ENCODE measurements around the gene TTBK2. TPM values are rescaled to one million over a fixed set of nuclear protein-coding genes. Genes with fewer than 3 reads are reported as not detected.

Gene TTBK2
- total RNA-seq, 1 experiment from 2014 or later: 17.2 TPM

DNA sequence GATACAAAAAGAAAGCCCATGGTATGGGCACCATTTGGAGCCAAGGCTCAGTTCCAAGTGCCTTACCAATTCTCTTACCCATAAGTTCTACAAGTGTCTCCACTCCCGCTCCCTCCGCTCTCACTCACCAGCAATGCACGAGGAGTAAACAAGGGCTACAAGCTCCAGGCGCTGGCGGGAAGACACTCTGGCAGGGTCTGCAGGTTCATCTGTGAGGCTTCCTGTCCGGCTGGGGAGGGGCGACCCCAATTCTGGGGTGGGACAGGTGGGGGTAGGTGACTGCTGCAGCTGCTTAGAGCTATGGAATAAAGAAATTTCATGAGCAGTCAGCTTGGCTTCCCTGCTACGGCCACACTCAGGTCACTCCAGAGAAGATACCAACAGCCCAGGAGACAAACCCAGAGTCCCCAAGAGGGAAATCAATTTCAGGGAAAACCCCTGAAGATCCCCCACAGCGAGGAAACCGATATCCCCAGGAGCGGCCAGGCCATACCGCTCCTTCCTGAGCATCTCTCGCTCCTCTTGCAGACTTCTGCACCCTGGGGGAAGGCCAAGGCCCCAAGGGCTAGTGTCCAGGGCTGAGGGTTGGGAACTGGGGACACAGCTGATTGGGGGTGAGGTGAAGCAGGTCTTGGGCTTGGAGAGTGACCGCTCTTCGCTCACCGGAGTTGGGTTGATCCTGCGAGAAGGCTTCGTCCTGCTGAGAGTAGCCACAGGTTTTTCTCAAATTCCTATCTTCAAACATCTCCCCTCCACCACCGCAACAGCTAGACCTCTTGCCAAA lies 185.0 kb downstream of the TTBK2 start:
- H3K27me3 ChIP-seq (ENCODE audit: control insufficient read depth, insufficient read depth, low read length): no peaks in the 10 kb centered on the region
- 0 out of 2 replicates have a peak, but pooled peaks have one; percentile 36 for TF ChIP-seq POLR2AphosphoS5 (IDR thresholded peaks at IDR 0.05; ENCODE audit: low read depth, low read length)
- TF ChIP-seq, protein P1, sequence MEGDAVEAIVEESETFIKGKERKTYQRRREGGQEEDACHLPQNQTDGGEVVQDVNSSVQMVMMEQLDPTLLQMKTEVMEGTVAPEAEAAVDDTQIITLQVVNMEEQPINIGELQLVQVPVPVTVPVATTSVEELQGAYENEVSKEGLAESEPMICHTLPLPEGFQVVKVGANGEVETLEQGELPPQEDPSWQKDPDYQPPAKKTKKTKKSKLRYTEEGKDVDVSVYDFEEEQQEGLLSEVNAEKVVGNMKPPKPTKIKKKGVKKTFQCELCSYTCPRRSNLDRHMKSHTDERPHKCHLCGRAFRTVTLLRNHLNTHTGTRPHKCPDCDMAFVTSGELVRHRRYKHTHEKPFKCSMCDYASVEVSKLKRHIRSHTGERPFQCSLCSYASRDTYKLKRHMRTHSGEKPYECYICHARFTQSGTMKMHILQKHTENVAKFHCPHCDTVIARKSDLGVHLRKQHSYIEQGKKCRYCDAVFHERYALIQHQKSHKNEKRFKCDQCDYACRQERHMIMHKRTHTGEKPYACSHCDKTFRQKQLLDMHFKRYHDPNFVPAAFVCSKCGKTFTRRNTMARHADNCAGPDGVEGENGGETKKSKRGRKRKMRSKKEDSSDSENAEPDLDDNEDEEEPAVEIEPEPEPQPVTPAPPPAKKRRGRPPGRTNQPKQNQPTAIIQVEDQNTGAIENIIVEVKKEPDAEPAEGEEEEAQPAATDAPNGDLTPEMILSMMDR (IDR thresholded peaks at IDR 0.05): no peak
- ATAC-seq: no peak
- peak overlapping the region; percentile 76 for H3K27ac ChIP-seq (ENCODE audit: low read length)
- H3K9me3 ChIP-seq (ENCODE audit: control insufficient read depth, insufficient read depth, low read depth, low read length): no peaks in the 10 kb centered on the region
- intact Hi-C loops (cut with micrococcal nuclease; ENCODE audit: unreplicated experiment): no loop called here
- CTCF ChIA-PET: no interaction called here
- POLR2A ChIA-PET: interaction anchor here (0.5 to 0.6 kb wide), 2 partner anchors 25 to 88 kb away, joined by 3 to 4 read pairs; no protein-coding TSS in a partner anchor
- in situ Hi-C loops (cut with HindIII; ENCODE audit: low pct_unique_long_range_greater_than_20kb, low sequenced_read_pairs): no loop called here
- H3K4me3 ChIP-seq (ENCODE audit: low read depth in 2 of 2, low read length in 2 of 2): peak overlapping the region; percentile 77 to 78
- BruUV-seq (replicated peaks): TSS peak; percentile 55
- DNase-seq (ENCODE audit: low read depth, low spot score): no peak
- 0 out of 2 replicates have a peak, but pooled peaks cover 11% of the 10 kb centered on the region for H3K4me1 ChIP-seq (ENCODE audit: control insufficient read depth, insufficient read depth, low read length)
- peaks cover 2% of the 10 kb centered on the region; the same call in 1 of the 2 replicates for H3K36me3 ChIP-seq (ENCODE audit: control insufficient read depth, insufficient read depth, low read length)

DNA sequence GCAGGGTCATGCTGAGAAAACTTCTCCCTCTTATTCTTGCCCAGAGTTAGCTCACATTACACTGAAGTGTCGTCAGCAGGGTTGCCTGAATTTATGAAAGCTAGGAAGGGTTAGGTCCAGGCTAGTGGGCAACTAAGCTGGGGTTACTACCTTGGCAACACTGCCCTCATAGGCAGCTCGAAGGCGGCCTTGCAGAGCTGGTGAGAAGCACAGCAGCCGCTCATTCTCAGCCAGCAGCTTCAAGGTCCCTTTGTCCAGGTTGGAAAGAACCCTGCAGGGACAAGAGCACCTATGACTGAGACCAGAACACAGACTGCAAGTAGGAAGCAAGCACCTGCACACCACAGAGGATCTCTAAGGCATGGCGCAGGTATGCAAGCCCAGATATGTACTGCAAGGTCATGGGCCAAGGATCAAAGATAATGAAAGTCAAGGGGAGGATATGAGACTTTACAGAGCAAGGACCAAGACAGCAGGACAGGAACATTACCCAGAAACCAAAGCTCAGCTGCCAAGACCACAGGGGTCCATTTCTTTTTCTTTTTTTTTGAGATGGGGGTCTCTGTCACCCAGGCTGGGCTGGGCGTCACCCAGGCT lies 186.4 kb downstream of the TTBK2 start:
- in situ Hi-C loops (cut with HindIII; ENCODE audit: low pct_unique_long_range_greater_than_20kb, low sequenced_read_pairs): no loop called here
- intact Hi-C loops (cut with micrococcal nuclease; ENCODE audit: unreplicated experiment): no loop called here
- DNase-seq (ENCODE audit: low read depth, low spot score) (no peak), ATAC-seq (no peak)
- BruUV-seq (replicated peaks): no TSS peak
- Histone ChIP-seq H3K27ac (ENCODE audit: low read length) (no peak overlapping the region), H3K27me3 (ENCODE audit: control insufficient read depth, insufficient read depth, low read length) (no peaks in the 10 kb centered on the region), H3K4me3 (ENCODE audit: low read depth in 2 of 2, low read length in 2 of 2) (no peak overlapping the region), H3K4me1 (ENCODE audit: control insufficient read depth, insufficient read depth, low read length) (0 out of 2 replicates have a peak, but pooled peaks cover 11% of the 10 kb centered on the region), H3K9me3 (ENCODE audit: control insufficient read depth, insufficient read depth, low read depth, low read length) (no peaks in the 10 kb centered on the region), H3K36me3 (ENCODE audit: control insufficient read depth, insufficient read depth, low read length) (peaks cover 2% of the 10 kb centered on the region; the same call in 1 of the 2 replicates)
- ChIA-PET CTCF (no interaction called here), POLR2A (no interaction called here)
- TF ChIP-seq POLR2AphosphoS5 (IDR thresholded peaks at IDR 0.05; ENCODE audit: low read depth, low read length) (no peak), TCF7L2 (IDR thresholded peaks at IDR 0.05; ENCODE audit: low read depth, low read length) (no peak), SIN3A (IDR thresholded peaks at IDR 0.05; ENCODE audit: borderline replicate concordance, insufficient read depth, low read depth, low read length) (no peak)
- TF ChIP-seq, protein P2, sequence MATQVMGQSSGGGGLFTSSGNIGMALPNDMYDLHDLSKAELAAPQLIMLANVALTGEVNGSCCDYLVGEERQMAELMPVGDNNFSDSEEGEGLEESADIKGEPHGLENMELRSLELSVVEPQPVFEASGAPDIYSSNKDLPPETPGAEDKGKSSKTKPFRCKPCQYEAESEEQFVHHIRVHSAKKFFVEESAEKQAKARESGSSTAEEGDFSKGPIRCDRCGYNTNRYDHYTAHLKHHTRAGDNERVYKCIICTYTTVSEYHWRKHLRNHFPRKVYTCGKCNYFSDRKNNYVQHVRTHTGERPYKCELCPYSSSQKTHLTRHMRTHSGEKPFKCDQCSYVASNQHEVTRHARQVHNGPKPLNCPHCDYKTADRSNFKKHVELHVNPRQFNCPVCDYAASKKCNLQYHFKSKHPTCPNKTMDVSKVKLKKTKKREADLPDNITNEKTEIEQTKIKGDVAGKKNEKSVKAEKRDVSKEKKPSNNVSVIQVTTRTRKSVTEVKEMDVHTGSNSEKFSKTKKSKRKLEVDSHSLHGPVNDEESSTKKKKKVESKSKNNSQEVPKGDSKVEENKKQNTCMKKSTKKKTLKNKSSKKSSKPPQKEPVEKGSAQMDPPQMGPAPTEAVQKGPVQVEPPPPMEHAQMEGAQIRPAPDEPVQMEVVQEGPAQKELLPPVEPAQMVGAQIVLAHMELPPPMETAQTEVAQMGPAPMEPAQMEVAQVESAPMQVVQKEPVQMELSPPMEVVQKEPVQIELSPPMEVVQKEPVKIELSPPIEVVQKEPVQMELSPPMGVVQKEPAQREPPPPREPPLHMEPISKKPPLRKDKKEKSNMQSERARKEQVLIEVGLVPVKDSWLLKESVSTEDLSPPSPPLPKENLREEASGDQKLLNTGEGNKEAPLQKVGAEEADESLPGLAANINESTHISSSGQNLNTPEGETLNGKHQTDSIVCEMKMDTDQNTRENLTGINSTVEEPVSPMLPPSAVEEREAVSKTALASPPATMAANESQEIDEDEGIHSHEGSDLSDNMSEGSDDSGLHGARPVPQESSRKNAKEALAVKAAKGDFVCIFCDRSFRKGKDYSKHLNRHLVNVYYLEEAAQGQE (IDR thresholded peaks at IDR 0.05; ENCODE audit: insufficient read depth in 1 of 2, low read depth in 2 of 2, low read length in 1 of 2): no peak
- TF ChIP-seq, protein P1 (IDR thresholded peaks at IDR 0.05): no peak

All from Panc1 (cell line).